ENCODE measurements around the gene FAM20B.

DNA sequence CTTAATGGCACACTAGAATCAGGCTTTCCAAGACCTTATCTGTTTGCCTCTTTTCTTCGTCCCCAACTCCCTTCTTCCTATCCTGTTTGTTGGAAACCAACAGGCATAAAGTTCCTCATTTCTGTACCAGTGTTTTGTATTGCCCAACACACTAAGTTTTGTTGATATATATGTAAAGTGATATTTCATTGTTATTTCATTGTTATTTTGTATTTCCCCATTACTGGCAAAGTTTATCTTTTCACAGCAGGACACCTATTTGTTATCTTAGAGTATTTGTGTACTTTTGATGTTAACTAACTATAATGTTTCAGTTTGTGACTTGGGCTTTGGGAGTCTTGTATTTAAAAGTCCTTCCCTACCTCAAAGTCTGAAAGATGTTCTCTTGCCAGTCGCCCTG lies 27.1 kb downstream of the FAM20B start:
- TF ChIP-seq, protein P1, sequence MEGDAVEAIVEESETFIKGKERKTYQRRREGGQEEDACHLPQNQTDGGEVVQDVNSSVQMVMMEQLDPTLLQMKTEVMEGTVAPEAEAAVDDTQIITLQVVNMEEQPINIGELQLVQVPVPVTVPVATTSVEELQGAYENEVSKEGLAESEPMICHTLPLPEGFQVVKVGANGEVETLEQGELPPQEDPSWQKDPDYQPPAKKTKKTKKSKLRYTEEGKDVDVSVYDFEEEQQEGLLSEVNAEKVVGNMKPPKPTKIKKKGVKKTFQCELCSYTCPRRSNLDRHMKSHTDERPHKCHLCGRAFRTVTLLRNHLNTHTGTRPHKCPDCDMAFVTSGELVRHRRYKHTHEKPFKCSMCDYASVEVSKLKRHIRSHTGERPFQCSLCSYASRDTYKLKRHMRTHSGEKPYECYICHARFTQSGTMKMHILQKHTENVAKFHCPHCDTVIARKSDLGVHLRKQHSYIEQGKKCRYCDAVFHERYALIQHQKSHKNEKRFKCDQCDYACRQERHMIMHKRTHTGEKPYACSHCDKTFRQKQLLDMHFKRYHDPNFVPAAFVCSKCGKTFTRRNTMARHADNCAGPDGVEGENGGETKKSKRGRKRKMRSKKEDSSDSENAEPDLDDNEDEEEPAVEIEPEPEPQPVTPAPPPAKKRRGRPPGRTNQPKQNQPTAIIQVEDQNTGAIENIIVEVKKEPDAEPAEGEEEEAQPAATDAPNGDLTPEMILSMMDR (IDR thresholded peaks at IDR 0.05 in 4 of 5, conservative IDR thresholded peaks at IDR 0.05 in 1 of 5), result no peak
- TF ChIP-seq POLR2A (IDR thresholded peaks at IDR 0.05), result no peak

Measured in gastrocnemius medialis (tissue), 4 donors.